ENCODE measurements around the gene HNRNPUL1.

Gene HNRNPUL1

GRCh38 chr19:41244117-41244516, 20.1 kb upstream of the HNRNPUL1 start:
- no peak overlapping the region for H3K4me3 ChIP-seq (ENCODE audit: control insufficient read depth, low read depth, low read length)
- no peak for TF ChIP-seq CTCF (conservative IDR thresholded peaks at IDR 0.05; ENCODE audit: control insufficient read depth, insufficient read depth, low read depth, low read length)
- DNase-seq (ENCODE audit: low read depth): no peak

GRCh38 chr19:41245843-41246242, 18.3 kb upstream of the HNRNPUL1 start:
- no peak for DNase-seq (ENCODE audit: low read depth)
- TF ChIP-seq CTCF (conservative IDR thresholded peaks at IDR 0.05; ENCODE audit: control insufficient read depth, insufficient read depth, low read depth, low read length): no peak
- H3K4me3 ChIP-seq (ENCODE audit: control insufficient read depth, low read depth, low read length): no peak overlapping the region

- TF ChIP-seq CTCF (conservative IDR thresholded peaks at IDR 0.05; ENCODE audit: control insufficient read depth, insufficient read depth, low read depth, low read length): no peak
- no peak for DNase-seq (ENCODE audit: low read depth)
- H3K4me3 ChIP-seq (ENCODE audit: control insufficient read depth, low read depth, low read length): no peak overlapping the region
These were observed 15.3 kb upstream of the HNRNPUL1 start for GRCh38 chr19:41248895-41249294.

GRCh38 chr19:41249707-41250423, 14.3 kb upstream of the HNRNPUL1 start:
- DNase-seq (ENCODE audit: low read depth): no peak
- TF ChIP-seq CTCF (conservative IDR thresholded peaks at IDR 0.05; ENCODE audit: control insufficient read depth, insufficient read depth, low read depth, low read length): no peak
- no peak overlapping the region for H3K4me3 ChIP-seq (ENCODE audit: control insufficient read depth, low read depth, low read length)

- H3K4me3 ChIP-seq (ENCODE audit: control insufficient read depth, low read depth, low read length): no peak overlapping the region
- no peak for TF ChIP-seq CTCF (conservative IDR thresholded peaks at IDR 0.05; ENCODE audit: control insufficient read depth, insufficient read depth, low read depth, low read length)
- no peak for DNase-seq (ENCODE audit: low read depth)
These were observed 10.5 kb upstream of the HNRNPUL1 start for GRCh38 chr19:41253660-41254059.

- DNase-seq (ENCODE audit: low read depth): no peak
- TF ChIP-seq CTCF (conservative IDR thresholded peaks at IDR 0.05; ENCODE audit: control insufficient read depth, insufficient read depth, low read depth, low read length): no peak
- no peak overlapping the region for H3K4me3 ChIP-seq (ENCODE audit: control insufficient read depth, low read depth, low read length)
These were observed 9.0 kb upstream of the HNRNPUL1 start for GRCh38 chr19:41255171-41255570.

Measured in fibroblast of mammary gland (primary cell).